GM12874 (cell line): ENCODE data around the gene TCAP.

Experiments used
- TF ChIP-seq, protein P1 (sequence below): IDR thresholded peaks from 2 replicates; pipeline ENCODE4 v1.5.1; 2011; ENCODE audit warnings: low read depth, mild to moderate bottlenecking, control low read depth, low read length, moderate library complexity; ENCODE audit not compliant: insufficient read depth

The TCAP gene

GRCh38 chr17:39699818-39700147 is 34.6 kb downstream of the TCAP start, which contains the start of gene ERBB2:
Gene ERBB2, plus strand, starts transcription at chr17:39700064. Its CDS starts 175 bp downstream, at chr17:39700239.
- TF ChIP-seq, protein P1, sequence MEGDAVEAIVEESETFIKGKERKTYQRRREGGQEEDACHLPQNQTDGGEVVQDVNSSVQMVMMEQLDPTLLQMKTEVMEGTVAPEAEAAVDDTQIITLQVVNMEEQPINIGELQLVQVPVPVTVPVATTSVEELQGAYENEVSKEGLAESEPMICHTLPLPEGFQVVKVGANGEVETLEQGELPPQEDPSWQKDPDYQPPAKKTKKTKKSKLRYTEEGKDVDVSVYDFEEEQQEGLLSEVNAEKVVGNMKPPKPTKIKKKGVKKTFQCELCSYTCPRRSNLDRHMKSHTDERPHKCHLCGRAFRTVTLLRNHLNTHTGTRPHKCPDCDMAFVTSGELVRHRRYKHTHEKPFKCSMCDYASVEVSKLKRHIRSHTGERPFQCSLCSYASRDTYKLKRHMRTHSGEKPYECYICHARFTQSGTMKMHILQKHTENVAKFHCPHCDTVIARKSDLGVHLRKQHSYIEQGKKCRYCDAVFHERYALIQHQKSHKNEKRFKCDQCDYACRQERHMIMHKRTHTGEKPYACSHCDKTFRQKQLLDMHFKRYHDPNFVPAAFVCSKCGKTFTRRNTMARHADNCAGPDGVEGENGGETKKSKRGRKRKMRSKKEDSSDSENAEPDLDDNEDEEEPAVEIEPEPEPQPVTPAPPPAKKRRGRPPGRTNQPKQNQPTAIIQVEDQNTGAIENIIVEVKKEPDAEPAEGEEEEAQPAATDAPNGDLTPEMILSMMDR: no peak

DNA sequence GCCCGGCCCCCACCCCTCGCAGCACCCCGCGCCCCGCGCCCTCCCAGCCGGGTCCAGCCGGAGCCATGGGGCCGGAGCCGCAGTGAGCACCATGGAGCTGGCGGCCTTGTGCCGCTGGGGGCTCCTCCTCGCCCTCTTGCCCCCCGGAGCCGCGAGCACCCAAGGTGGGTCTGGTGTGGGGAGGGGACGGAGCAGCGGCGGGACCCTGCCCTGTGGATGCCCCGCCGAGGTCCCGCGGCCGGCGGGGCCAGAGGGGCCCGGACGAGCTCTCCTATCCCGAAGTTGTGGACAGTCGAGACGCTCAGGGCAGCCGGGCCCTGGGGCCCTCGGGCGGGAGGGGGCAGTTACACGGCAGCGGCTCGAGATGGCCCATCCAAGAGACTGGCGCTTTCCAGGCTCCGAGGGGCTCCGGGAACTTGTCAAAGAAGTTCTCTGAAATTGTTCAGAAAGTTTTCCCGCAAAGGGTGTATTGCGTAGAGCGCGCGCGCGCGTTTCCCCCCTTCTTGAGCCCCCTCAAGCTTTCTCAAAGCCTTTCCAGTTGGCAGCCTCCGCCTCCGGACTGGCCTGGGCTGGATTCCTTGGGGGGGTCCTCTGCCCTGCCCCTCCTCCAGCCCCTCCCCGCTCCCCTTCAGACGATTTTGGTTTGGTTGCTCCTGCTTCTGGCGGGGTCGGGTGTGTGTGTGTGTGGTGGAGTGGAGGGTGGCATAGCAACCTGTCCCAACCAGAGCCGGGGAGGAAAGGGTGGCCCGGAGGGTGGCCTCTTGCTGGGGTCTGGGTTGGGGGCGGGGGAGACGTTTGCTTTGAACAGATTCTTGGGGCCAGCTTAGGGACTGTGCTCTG is 35.2 kb downstream of the TCAP start:
- TF ChIP-seq, protein P1: no peak

DNA sequence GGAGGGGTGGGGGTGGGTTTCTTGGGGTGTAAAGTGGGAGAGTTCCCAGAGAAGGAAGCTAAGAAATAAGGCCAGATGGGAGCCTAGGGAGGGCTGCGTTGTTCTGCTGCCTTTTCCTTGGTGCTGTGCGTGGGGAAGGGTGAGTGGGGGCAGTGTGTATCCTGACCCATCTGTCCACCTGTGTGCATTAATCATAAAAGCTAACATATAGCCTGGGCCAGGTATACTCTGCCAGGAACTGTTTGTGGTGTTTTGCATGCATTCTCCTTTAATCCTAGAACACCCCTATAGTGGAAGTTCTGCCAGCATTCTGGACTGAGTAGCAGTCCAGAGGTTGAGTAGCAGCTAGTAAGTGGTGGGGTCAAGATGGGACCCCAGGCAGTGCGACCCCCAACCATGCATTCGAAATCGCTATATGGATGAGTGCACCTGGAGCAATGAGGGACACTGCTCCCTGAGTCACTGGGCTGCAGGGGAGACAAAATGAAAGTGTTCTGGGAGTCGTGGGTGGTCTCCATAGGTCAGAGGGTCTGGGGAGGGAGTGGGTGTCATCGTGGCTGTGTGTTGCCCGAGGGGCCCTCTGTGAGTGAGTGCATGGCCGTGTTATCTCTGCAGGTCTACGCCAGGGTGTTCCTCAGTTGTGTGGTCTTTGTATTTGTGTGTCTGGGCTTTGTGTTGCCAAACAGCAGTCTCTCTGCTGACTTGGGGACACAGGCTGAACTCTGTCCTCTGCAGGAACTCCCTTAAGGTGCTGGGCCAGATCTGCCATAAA is 36.0 kb downstream of the TCAP start:
- TF ChIP-seq, protein P1: no peak

- TF ChIP-seq, protein P1: no peak
These were observed 36.8 kb downstream of the TCAP start for GRCh38 chr17:39701784-39702422.

- TF ChIP-seq, protein P1: no peak
These were observed 38.0 kb downstream of the TCAP start for GRCh38 chr17:39702901-39703893.

DNA sequence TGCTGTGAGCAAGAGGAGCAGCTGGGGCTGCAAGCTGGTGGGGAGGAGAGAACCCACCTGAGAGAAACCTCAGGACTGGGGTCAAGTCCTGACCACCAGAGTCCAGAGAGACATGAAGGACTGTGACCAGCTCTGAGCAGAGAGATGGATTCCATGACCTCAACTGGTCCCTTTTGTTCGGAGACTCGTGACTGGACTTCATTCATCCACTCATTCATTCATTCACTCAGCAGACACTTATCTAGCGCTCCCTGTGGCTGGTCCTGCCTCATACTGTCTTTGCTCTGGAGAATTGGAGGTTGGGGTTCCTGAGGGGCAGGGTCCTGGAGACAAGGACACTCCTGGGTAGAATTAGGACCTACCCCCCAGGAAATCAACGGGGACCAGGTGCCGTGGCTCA is 38.8 kb downstream of the TCAP start:
- TF ChIP-seq, protein P1: no peak
